Memory B cell (primary cell): ENCODE data around the gene OMP.
"Not testable (repeated sequence)": the region's sequence is repeated elsewhere in the genome, so short reads cannot be mapped to it uniquely, and the experiment has no call there.

Experiments
- ATAC-seq: fragments of 150-1000 bp; cut with Tn5 transposase; 2 replicates; pipeline ENCODE4 v1.10.0; 2021; ENCODE audit warnings: low read depth, mild to moderate bottlenecking, moderate library complexity
- DNase-seq, 2 donors: peaks; one replicate each; pipeline ENCODE4 v3.0.0; 2022; ENCODE audit warnings: low spot score in 2 of 2
- H3K27ac Mint-ChIP-seq: one replicate; pipeline ENCODE4 v1.8.0; 2022; ENCODE audit warnings: mild to moderate bottlenecking, moderate library complexity, mixed read lengths
- H3K27me3 Mint-ChIP-seq: one replicate; pipeline ENCODE4 v1.8.0; 2022; ENCODE audit warnings: mixed read lengths
- H3K36me3 Mint-ChIP-seq: one replicate; pipeline ENCODE4 v1.8.0; 2022; ENCODE audit warnings: mild to moderate bottlenecking, mixed read lengths
- H3K4me1 Mint-ChIP-seq: one replicate; pipeline ENCODE4 v1.8.0; 2022; ENCODE audit warnings: mixed read lengths
- H3K4me3 Mint-ChIP-seq: one replicate; pipeline ENCODE4 v1.8.0; 2022; ENCODE audit warnings: mild to moderate bottlenecking, moderate library complexity, mixed read lengths
- H3K9me3 Mint-ChIP-seq: one replicate; pipeline ENCODE4 v1.8.0; 2022; ENCODE audit warnings: mixed read lengths

Gene OMP

DNA sequence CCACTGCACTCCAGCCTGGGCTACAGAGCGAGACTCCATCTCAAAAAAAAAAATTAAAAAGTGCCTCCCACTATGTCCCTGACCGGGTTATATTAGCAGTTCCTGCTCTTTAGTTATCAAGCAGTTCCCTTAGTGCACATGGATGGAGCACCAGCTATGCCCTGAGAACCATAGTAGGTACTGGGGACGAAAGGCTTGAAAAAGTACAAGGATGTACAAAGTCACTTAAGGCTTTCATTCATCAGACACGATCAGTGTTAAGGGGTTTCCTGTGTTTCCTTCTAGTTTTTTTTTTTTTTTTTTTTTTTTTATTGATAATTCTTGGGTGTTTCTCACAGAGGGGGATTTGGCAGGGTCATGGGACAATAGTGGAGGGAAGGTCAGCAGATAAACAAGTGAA, 5.5 kb upstream of the OMP start:
- not testable (repeated sequence) for H3K27ac Mint-ChIP-seq, H3K27me3 Mint-ChIP-seq, H3K4me1 Mint-ChIP-seq, H3K9me3 Mint-ChIP-seq, ATAC-seq, H3K4me3 Mint-ChIP-seq, DNase-seq, H3K36me3 Mint-ChIP-seq

DNA sequence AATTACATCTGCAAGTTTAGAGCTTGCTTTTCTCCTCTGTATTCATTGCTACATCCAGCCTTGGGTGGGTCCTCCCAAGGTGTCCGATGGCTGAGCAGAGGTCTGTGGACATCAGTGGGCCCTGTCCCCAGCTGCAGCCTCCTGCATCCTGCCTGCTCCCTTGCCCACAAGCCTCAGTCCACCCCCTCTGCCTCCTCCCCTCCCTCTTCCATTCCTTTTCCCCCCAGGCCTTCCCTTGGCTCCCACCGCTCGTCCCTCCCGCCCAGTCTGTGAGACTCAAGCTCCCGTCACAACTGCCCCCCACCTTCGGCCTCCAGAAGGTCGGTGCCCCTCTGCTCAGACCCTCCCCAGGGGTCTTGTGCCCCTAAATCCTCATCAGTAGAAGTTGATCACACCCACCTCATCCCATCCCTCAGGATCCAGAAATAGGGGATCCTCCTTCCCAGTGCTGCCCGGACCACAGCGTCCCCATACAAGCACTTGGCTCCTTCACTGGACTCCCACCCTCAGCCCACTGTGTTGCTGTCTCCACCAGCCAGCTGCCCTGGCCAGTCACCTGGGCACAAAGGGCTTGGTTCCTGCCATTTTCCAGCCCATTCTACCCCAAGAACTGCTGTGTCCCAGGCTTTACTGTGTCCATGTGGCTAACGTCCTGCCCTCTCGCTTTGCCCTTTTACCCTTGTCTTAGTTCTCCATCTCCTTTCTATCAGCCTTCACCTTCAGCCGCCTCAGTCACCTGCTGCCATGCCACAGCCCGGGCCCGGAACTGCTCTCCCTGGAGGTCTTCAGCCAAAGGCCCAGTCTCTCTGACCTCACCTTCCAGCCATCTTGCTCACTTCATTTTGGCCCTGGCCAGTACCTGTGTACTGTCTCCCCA, 2.2 kb upstream of the OMP start:
- Mint-ChIP-seq H3K4me3 (no peak overlapping the region), H3K27me3 (peaks cover 6% of the 10 kb centered on the region), H3K27ac (no peak overlapping the region), H3K4me1 (no peaks in the 10 kb centered on the region), H3K36me3 (peaks cover 3% of the 10 kb centered on the region), H3K9me3 (peaks cover 4% of the 10 kb centered on the region)
- DNase-seq: no peak
- ATAC-seq: no peak

- ATAC-seq (no peak), DNase-seq (no peak)
- Mint-ChIP-seq H3K36me3 (peaks cover 3% of the 10 kb centered on the region), H3K27me3 (peaks cover 6% of the 10 kb centered on the region), H3K4me1 (no peaks in the 10 kb centered on the region), H3K27ac (no peak overlapping the region), H3K4me3 (no peak overlapping the region), H3K9me3 (peaks cover 4% of the 10 kb centered on the region)
These were observed 1.6 kb upstream of the OMP start for GRCh38 chr11:77101043-77101537.

- H3K27ac Mint-ChIP-seq: no peak overlapping the region
- H3K27me3 Mint-ChIP-seq: peaks cover 6% of the 10 kb centered on the region
- ATAC-seq: no peak
These were observed 679 bp downstream of the OMP start for GRCh38 chr11:77103319-77103718.

DNA sequence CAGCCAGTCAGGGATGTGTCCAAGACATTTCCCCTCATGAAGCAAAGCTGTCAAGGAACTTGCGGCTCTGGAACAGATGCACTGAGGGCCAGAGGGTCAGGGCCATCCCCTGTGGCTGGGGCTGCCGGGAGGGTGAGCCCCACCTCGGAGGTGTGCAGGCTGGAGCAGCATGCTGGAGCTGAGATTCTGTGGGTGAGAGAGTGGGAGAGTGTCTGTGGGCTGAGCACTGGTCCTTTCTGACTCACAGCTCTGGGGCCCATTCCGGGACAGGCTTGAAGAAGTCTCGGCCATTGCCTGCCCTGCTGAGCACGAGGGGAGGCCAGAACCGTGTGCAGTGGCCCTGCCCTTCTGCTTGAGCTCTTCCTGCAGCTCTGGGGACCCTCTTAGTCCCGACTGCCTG, 2.1 kb downstream of the OMP start:
- Mint-ChIP-seq H3K9me3 (peaks cover 4% of the 10 kb centered on the region), H3K36me3 (peaks cover 3% of the 10 kb centered on the region), H3K27me3 (peaks cover 6% of the 10 kb centered on the region), H3K4me1 (no peaks in the 10 kb centered on the region), H3K27ac (no peak overlapping the region), H3K4me3 (no peak overlapping the region)
- ATAC-seq (no peak), DNase-seq (no peak)

More at GRCh38 chr11:77103319-77103718, 679 bp downstream of the OMP start:
- Mint-ChIP-seq H3K9me3 (peaks cover 4% of the 10 kb centered on the region), H3K36me3 (peaks cover 3% of the 10 kb centered on the region), H3K4me1 (no peaks in the 10 kb centered on the region), H3K4me3 (no peak overlapping the region)
- DNase-seq: no peak

GRCh38 chr11:77106321-77106720, 3.7 kb downstream of the OMP start:
- Mint-ChIP-seq H3K9me3 (no peaks in the 10 kb centered on the region), H3K4me1 (no peaks in the 10 kb centered on the region), H3K27me3 (peaks cover 3% of the 10 kb centered on the region), H3K27ac (no peak overlapping the region), H3K36me3 (no peaks in the 10 kb centered on the region), H3K4me3 (no peak overlapping the region)
- no peak for DNase-seq
- ATAC-seq: no peak

DNA sequence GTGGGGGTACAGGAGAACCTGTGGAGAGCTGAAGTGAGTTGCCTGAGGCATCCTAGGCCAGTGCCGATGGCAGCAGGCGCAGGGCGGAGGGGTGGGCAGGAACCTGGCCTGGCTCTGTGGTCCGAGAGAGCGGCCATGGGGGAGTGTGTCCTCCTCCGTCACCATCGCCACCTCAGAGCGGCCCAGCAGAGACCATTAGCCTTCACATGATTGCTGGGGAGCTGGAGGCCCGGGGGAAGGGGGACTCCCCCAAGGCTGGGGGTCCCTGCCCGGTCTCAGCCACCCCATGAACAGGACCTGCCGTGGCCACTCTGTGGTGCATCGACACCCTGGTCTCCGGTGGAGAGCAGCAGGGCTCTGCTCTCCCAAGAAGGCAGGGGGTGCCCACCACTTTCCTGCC, 4.1 kb downstream of the OMP start:
- H3K9me3 Mint-ChIP-seq: no peaks in the 10 kb centered on the region
- H3K27me3 Mint-ChIP-seq: peaks cover 5% of the 10 kb centered on the region
- ATAC-seq (no peak), DNase-seq (no peak)
- H3K4me1 Mint-ChIP-seq: no peaks in the 10 kb centered on the region
- no peak overlapping the region for H3K27ac Mint-ChIP-seq
- no peak overlapping the region for H3K4me3 Mint-ChIP-seq
- no peaks in the 10 kb centered on the region for H3K36me3 Mint-ChIP-seq

DNA sequence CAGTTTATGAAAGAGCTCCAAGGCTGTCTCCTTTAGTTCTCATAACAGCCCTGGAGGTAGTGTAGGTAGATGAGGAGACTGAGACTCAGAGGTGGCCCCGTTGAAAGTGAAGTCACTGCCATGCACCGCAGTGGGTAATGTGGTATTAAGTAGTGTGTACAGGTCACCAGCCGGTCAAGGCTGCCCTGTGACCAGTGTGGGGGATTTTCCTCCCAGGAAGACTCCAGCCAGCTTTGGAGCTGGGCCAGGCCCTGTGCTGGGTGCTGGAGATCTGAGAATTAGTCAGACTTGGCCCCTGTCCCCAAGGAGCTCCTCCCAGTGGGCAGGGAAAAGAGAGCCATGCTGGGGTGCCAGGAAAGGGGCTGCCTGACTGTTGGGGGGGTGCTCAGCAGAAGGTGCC, 5.3 kb downstream of the OMP start:
- Mint-ChIP-seq H3K27ac (no peak overlapping the region), H3K36me3 (no peaks in the 10 kb centered on the region), H3K9me3 (no peaks in the 10 kb centered on the region), H3K27me3 (peaks cover 6% of the 10 kb centered on the region), H3K4me3 (no peak overlapping the region), H3K4me1 (no peaks in the 10 kb centered on the region)
- ATAC-seq (no peak), DNase-seq (no peak)

GRCh38 chr11:77108436-77108835, 5.8 kb downstream of the OMP start:
- Mint-ChIP-seq H3K27me3 (peaks cover 6% of the 10 kb centered on the region), H3K4me1 (no peaks in the 10 kb centered on the region), H3K9me3 (no peaks in the 10 kb centered on the region), H3K36me3 (no peaks in the 10 kb centered on the region), H3K27ac (no peak overlapping the region), H3K4me3 (no peak overlapping the region)
- DNase-seq (no peak), ATAC-seq (no peak)

DNA sequence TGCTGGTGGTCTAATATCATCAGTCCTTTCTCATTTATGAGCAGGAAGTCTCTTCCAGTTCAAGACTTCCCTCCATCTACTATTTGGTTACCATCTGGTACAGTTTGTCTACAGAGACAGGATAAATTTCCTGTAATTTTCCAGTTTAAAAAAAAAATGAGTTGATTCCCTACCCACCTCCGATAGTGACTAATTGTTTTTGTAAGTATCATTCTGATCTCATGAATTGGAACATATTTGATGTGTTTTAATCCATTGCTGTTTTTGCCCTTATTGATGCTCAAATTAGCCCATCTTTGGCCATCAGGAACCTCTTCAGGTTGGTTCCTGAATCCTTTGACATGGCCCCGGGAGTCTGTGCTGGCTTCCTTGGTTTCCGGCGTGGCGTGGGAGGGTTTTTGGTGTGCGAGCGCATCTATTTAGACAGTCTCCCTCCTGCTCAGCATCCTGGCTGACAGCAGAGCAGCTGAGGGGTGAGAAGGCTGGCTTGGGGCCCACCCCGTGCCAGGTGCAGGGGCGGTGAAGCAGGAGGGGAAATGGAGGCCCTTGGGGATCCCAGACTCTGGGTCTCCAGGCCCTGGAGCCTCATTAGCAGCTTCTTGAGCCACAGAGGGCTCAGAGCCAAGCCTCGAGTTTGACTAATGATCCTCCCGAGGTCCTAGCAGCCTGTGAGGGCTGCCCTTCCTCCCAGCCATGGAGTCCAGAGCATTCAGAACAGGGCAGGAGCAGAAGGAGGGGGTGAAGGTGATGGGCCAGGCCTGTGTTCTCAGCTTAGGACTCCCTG, 6.8 kb downstream of the OMP start:
- peaks cover 6% of the 10 kb centered on the region for H3K27me3 Mint-ChIP-seq
- H3K4me1 Mint-ChIP-seq: no peaks in the 10 kb centered on the region
- no peaks in the 10 kb centered on the region for H3K9me3 Mint-ChIP-seq
- no peak overlapping the region for H3K27ac Mint-ChIP-seq
- H3K4me3 Mint-ChIP-seq: no peak overlapping the region
- no peak for ATAC-seq
- DNase-seq: no peak
- no peaks in the 10 kb centered on the region for H3K36me3 Mint-ChIP-seq

- DNase-seq: no peak
- ATAC-seq: no peak
- Mint-ChIP-seq H3K27me3 (peaks cover 6% of the 10 kb centered on the region), H3K36me3 (no peaks in the 10 kb centered on the region), H3K4me3 (no peak overlapping the region), H3K4me1 (no peaks in the 10 kb centered on the region), H3K27ac (no peak overlapping the region), H3K9me3 (no peaks in the 10 kb centered on the region)
These were observed 8.2 kb downstream of the OMP start for GRCh38 chr11:77110836-77111235.

- ATAC-seq (no peak), DNase-seq (no peak)
- H3K4me3 Mint-ChIP-seq: no peak overlapping the region
- H3K27me3 Mint-ChIP-seq: peaks cover 6% of the 10 kb centered on the region
- H3K36me3 Mint-ChIP-seq: no peaks in the 10 kb centered on the region
- H3K27ac Mint-ChIP-seq: no peak overlapping the region
- H3K4me1 Mint-ChIP-seq: no peaks in the 10 kb centered on the region
- no peaks in the 10 kb centered on the region for H3K9me3 Mint-ChIP-seq
These were observed 8.6 kb downstream of the OMP start for GRCh38 chr11:77111277-77111676.

- H3K4me1 Mint-ChIP-seq: no peaks in the 10 kb centered on the region
- peaks cover 6% of the 10 kb centered on the region for H3K27me3 Mint-ChIP-seq
- H3K27ac Mint-ChIP-seq: no peak overlapping the region
- DNase-seq: no peak
- H3K9me3 Mint-ChIP-seq: no peaks in the 10 kb centered on the region
- no peaks in the 10 kb centered on the region for H3K36me3 Mint-ChIP-seq
- no peak overlapping the region for H3K4me3 Mint-ChIP-seq
- ATAC-seq: no peak
These were observed 9.3 kb downstream of the OMP start for GRCh38 chr11:77111946-77112345.

- no peaks in the 10 kb centered on the region for H3K9me3 Mint-ChIP-seq
These were observed 10.2 kb downstream of the OMP start for GRCh38 chr11:77112641-77113381.

More at GRCh38 chr11:77112641-77113381, 10.2 kb downstream of the OMP start:
- Mint-ChIP-seq H3K27me3 (peaks cover 6% of the 10 kb centered on the region), H3K4me1 (no peaks in the 10 kb centered on the region), H3K27ac (no peak overlapping the region), H3K36me3 (no peaks in the 10 kb centered on the region), H3K4me3 (no peak overlapping the region)
- no peak for DNase-seq
- no peak for ATAC-seq
